Ovary (tissue), 9 donors: ENCODE results near the gene TAF11L4. TPM values are rescaled to one million over a fixed set of nuclear protein-coding genes. Genes with fewer than 3 reads are reported as not detected.

Experiments
- polyA plus RNA-seq, 2 donors: library from polyadenylated mRNA; stranded (reverse); fragments of 200-250 nt in 1 of 2; fragments of 350-450 nt in 1 of 2; fragmentation: Illumina TruSeq in 1 of 2; extraction: RNeasy Lipid Tissue Mini Kit (QIAGEN cat#74804) in 1 of 2; gene quantifications; one replicate each; pipeline ENCODE4 v1.2.3, GENCODE V29; 2013 to 2014
- small RNA-seq: library from RNA; depleted of rRNA; stranded (forward); fragments of <200 nt; gene quantifications from one replicate; pipeline ENCODE3, GENCODE V24; 2016
- total RNA-seq, 7 donors: library from RNA; depleted of rRNA in 2 of 7; stranded (reverse); fragments of >200 nt in 2 of 7; fragmentation: NEBNext Ultra II Directional in 3 of 7; extraction: Animal tissue kit (Norgen Biotek cat#: 25700) in 3 of 7; gene quantifications; one replicate each; pipeline versions ENCODE4 v1.1.0 to v1.2.4, GENCODE V29; 2016 to 2023
- donor health status: DM: no; HTN: no; CAD: no; lungs with moderate emphysema.
- donor health status: DM: no; HTN: no; CAD: no.
- donor health status: Bipolar disorder and iron deficiency.
- donor health status: DM: yes; HTN: yes; CAD: no.
- donor health status: DM: no; HTN: no; CAD: no.
- donor health status: DM: yes; HTN: yes; CAD: no.

Gene TAF11L4
- total and polyA plus RNA-seq, 9 donors, result not detected

Small RNA genes lying within 50 kb of the gene (small RNA-seq; reads per million reads assigned to genes)
- not detected for gene AC106774.3

Other genes with a start within 250 kb of the TAF11L4 start
- not detected for gene TAF11L2, start 23.6 kb upstream of the TAF11L4 start, total RNA-seq
- not detected for gene TAF11L2, start 23.6 kb upstream of the TAF11L4 start, polyA plus RNA-seq
- not detected for gene TAF11L3, start 3.4 kb upstream of the TAF11L4 start, total RNA-seq
- not detected for gene TAF11L3, start 3.4 kb upstream of the TAF11L4 start, polyA plus RNA-seq
- gene TAF11L5, start 3.4 kb downstream of the TAF11L4 start, total RNA-seq, result not detected
- not detected for gene TAF11L5, start 3.4 kb downstream of the TAF11L4 start, polyA plus RNA-seq
- gene TAF11L6, start 6.9 kb downstream of the TAF11L4 start, total RNA-seq, result not detected
- not detected for gene TAF11L6, start 6.9 kb downstream of the TAF11L4 start, polyA plus RNA-seq
- not detected for gene TAF11L7, start 64.0 kb downstream of the TAF11L4 start, total RNA-seq
- gene TAF11L7, start 64.0 kb downstream of the TAF11L4 start, polyA plus RNA-seq, result not detected
- not detected for gene TAF11L8, start 69.2 kb downstream of the TAF11L4 start, total RNA-seq
- not detected for gene TAF11L8, start 69.2 kb downstream of the TAF11L4 start, polyA plus RNA-seq
- not detected for gene TAF11L9, start 72.6 kb downstream of the TAF11L4 start, total RNA-seq
- not detected for gene TAF11L9, start 72.6 kb downstream of the TAF11L4 start, polyA plus RNA-seq
- gene TAF11L10, start 76.0 kb downstream of the TAF11L4 start, total RNA-seq, result not detected
- not detected for gene TAF11L10, start 76.0 kb downstream of the TAF11L4 start, polyA plus RNA-seq
- gene TAF11L11, start 82.4 kb downstream of the TAF11L4 start, total RNA-seq, result not detected
- gene TAF11L11, start 82.4 kb downstream of the TAF11L4 start, polyA plus RNA-seq, result not detected
- gene TAF11L12, start 88.6 kb downstream of the TAF11L4 start, total RNA-seq, result not detected
- gene TAF11L12, start 88.6 kb downstream of the TAF11L4 start, polyA plus RNA-seq, result not detected
- gene TAF11L13, start 110.3 kb downstream of the TAF11L4 start, total RNA-seq, result not detected
- not detected for gene TAF11L13, start 110.3 kb downstream of the TAF11L4 start, polyA plus RNA-seq
- not detected for gene TAF11L14, start 112.7 kb downstream of the TAF11L4 start, total RNA-seq
- not detected for gene TAF11L14, start 112.7 kb downstream of the TAF11L4 start, polyA plus RNA-seq